ENCODE results near the gene YPEL1. TPM values are rescaled to one million over a fixed set of nuclear protein-coding genes. Genes with fewer than 3 reads are reported as not detected.

Gene YPEL1, protein sequence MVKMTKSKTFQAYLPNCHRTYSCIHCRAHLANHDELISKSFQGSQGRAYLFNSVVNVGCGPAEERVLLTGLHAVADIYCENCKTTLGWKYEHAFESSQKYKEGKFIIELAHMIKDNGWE
- total RNA-seq: 10 to 100 TPM in 1 of 6 experiments, 1 to 10 TPM in 5; 1.0 to 11.2 (median 2.7) TPM
- long read RNA-seq: 0 reads

DNA sequence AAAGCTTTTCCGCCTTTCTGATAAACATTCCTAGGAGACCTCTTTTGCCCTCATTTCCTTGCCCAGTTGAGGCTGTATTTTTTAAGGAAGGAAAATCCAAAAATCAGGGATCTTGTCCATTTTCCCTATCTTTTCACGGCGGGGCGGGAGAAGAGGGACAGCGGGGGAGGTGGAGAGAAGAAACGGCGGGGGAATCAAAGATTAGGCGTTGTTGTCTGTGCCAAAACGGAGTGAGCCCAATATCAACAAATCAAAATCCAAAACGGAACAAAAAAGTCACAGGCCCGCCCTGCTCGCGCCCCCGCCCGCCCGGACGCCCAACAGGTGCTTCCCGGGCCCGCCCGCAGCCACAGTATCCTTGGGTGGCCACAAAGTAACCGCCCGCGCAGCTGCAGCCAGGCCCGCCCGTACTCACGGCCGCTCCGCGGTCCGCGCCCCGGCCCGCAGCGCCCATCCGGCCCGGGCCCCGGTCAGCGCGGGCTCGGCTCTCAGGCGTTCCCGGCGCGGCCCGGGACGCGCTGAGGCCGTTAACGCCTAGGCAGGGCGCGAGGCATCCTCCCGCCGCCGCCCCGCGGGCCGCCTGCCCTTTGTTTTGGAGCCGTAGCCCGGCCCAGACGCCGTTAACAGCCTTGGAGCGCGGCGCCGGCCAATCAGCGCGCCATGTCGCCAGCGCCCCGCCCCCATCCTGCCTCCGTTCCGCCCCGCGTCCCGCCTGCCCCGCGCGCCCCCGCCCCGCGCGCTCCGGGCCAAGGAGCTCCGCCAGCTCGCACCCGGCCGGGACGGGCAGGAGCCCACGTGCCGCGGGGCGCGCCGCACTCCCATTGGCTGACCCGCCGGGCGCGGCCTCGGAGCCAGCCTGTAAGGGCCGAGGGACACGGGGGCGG is at the start of gene YPEL1:
TSS of gene YPEL1 (minus strand) at position 595 of the 884 bp plus-strand sequence. CDS start 25,050 bp downstream, outside the sequence.
- 2% methylated on average over 10 of the region's 102 CpGs for WGBS (ENCODE audit: insufficient coverage, low coverage, low lambda C conversion rate, missing lambda C conversion rate)

GRCh38 chr22:21780259-21780658 is 44.7 kb upstream of the YPEL1 start:
- H3K9me3 ChIP-seq: no peaks in the 10 kb centered on the region
- WGBS (ENCODE audit: insufficient coverage, low coverage, low lambda C conversion rate, missing lambda C conversion rate): 83% methylated on average over 2 of the region's 2 CpGs
- peaks cover 0 to 7% (median 0%) of the 10 kb centered on the region in 4 donors for H3K4me1 ChIP-seq
- no peak for TF ChIP-seq POLR2A (IDR thresholded peaks at IDR 0.05)
- TF ChIP-seq, protein P1, sequence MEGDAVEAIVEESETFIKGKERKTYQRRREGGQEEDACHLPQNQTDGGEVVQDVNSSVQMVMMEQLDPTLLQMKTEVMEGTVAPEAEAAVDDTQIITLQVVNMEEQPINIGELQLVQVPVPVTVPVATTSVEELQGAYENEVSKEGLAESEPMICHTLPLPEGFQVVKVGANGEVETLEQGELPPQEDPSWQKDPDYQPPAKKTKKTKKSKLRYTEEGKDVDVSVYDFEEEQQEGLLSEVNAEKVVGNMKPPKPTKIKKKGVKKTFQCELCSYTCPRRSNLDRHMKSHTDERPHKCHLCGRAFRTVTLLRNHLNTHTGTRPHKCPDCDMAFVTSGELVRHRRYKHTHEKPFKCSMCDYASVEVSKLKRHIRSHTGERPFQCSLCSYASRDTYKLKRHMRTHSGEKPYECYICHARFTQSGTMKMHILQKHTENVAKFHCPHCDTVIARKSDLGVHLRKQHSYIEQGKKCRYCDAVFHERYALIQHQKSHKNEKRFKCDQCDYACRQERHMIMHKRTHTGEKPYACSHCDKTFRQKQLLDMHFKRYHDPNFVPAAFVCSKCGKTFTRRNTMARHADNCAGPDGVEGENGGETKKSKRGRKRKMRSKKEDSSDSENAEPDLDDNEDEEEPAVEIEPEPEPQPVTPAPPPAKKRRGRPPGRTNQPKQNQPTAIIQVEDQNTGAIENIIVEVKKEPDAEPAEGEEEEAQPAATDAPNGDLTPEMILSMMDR (IDR thresholded peaks at IDR 0.05): no peak
- ATAC-seq: no peak
- H3K36me3 ChIP-seq: peaks cover 0 to 10% (median 4%) of the 10 kb centered on the region in 4 donors
- no peak overlapping the region for H3K4me3 ChIP-seq
- H3K27ac ChIP-seq: no peak overlapping the region
- H3K27me3 ChIP-seq: no peaks in the 10 kb centered on the region
- DNase-seq: peak in 1 of 3 donors; percentile 17
- intact Hi-C loops (cut with DNase I): no loop called here

More for the DNA sequence above, at the start of gene YPEL1:
- DNase-seq (peak; percentile 98 to 99 (median 98)), ATAC-seq (peak; percentile 93 to 96 (median 95))
- intact Hi-C loops (cut with DNase I): loop anchor here in 1 of 2 donors (10.0 kb wide), 1 partner anchor 199 kb away; no protein-coding TSS in a partner anchor
- TF ChIP-seq, protein P1 (IDR thresholded peaks at IDR 0.05): no peak
- peak; percentile 97 for TF ChIP-seq POLR2A (IDR thresholded peaks at IDR 0.05)
- Histone ChIP-seq H3K9me3 (no peaks in the 10 kb centered on the region), H3K36me3 (no peaks in the 10 kb centered on the region), H3K4me1 (peaks cover 0 to 4% (median 0%) of the 10 kb centered on the region in 4 donors), H3K27ac (peak within 1 kb of the TSS; percentile 27 to 79 (median 43)), H3K27me3 (no peaks in the 10 kb centered on the region), H3K4me3 (peak within 1 kb of the TSS; percentile 59 to 78 (median 68))

DNA sequence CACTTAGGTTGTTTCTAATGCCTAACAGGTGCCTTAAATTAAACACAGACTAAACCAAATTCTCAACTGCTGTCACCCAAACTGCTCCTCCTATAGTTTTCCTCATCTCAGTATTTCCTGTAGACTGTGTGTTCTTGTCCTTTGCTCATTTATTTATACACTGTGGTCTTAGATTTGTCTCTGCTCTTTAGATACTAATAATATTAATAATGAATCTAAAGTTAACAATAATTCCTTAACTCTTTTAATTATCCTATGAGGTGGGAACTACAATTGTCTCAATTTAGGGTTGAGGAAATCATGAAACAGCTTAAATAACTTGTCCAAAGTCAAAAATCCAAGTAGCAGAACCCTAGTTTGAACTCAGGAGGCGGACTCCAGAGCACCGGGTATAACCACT is 43.9 kb upstream of the YPEL1 start:
- DNase-seq: peak in 1 of 3 donors; percentile 9
- TF ChIP-seq, protein P1 (IDR thresholded peaks at IDR 0.05): no peak
- no peak for TF ChIP-seq POLR2A (IDR thresholded peaks at IDR 0.05)
- intact Hi-C loops (cut with DNase I): no loop called here
- Histone ChIP-seq H3K27me3 (no peaks in the 10 kb centered on the region), H3K27ac (no peak overlapping the region), H3K4me1 (peaks cover 0 to 2% (median 0%) of the 10 kb centered on the region in 4 donors), H3K4me3 (no peak overlapping the region), H3K36me3 (peaks cover 0 to 10% (median 4%) of the 10 kb centered on the region in 4 donors), H3K9me3 (no peaks in the 10 kb centered on the region)
- no peak for ATAC-seq
- 97% methylated on average over 2 of the region's 2 CpGs for WGBS (ENCODE audit: insufficient coverage, low coverage, low lambda C conversion rate, missing lambda C conversion rate)

DNA sequence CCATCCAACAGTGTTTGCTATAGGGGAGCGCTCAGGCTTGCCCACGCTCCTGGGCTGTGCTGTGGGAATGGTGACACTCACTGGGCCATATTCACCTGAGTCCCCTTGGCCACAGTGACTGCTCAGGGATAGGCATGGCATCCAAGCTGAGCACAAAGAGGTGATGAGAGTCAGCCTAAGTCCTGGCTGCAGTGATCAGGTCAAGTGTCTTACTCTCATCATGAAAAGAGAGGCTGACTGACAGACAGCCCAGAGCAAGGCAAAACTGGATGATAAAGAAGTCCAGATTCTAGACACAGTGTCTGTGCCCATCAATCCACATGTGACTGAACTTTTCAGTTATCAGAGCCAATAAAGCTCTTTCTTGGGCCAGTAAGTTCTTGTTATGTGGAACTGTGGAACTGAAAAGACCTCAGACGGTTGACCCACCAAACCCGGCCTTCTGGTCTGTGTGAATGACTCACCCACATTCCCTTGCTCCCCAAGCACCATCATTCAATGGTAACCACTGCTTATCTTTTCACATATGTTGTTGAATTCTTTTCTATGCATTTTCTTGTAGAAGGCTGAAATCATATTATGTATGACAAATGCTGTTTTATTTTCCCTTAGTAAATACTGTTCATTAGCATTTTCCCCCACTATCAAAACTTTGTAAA is 43.2 kb upstream of the YPEL1 start:
- peak in 1 of 4 donors; percentile 28 for ATAC-seq
- intact Hi-C loops (cut with DNase I): no loop called here
- no CpG with 5 or more reads among the region's 4 CpGs for WGBS (ENCODE audit: insufficient coverage, low coverage, low lambda C conversion rate, missing lambda C conversion rate)

More for the DNA sequence above, 43.2 kb upstream of the YPEL1 start:
- Histone ChIP-seq H3K27me3 (no peaks in the 10 kb centered on the region), H3K4me3 (no peak overlapping the region), H3K9me3 (no peaks in the 10 kb centered on the region), H3K36me3 (peaks cover 0 to 10% (median 4%) of the 10 kb centered on the region in 4 donors), H3K27ac (no peak overlapping the region), H3K4me1 (no peaks in the 10 kb centered on the region)
- peak in 1 of 3 donors; percentile 30 for DNase-seq
- TF ChIP-seq, protein P1 (IDR thresholded peaks at IDR 0.05): no peak
- TF ChIP-seq POLR2A (IDR thresholded peaks at IDR 0.05): no peak

All from right lobe of liver (tissue), 6 donors.